Transverse colon (tissue), 4 donors: ENCODE data around the gene NAGLU. TPM values are rescaled to one million over a fixed set of nuclear protein-coding genes. Genes with fewer than 3 reads are reported as not detected.

Experiments
- DNase-seq: peaks from one replicate; pipeline ENCODE4 v3.0.0-alpha.2; 2019
- H3K27ac ChIP-seq, 4 donors: fragments of 200-600 bp; sonication (generic); 2 replicates each; pipeline ENCODE4 v1.5.1; 2016 to 2018; ENCODE audit warnings: inconsistent platforms in 4 of 4
- H3K27me3 ChIP-seq: fragments of 200-600 bp; sonication (generic); 2 replicates; pipeline ENCODE4 v1.5.1; 2017; ENCODE audit warnings: inconsistent platforms
- H3K36me3 ChIP-seq, 4 donors: fragments of 200-600 bp; sonication (generic); 2 replicates each; pipeline ENCODE4 v1.5.1; 2017 to 2019; ENCODE audit warnings: inconsistent platforms in 4 of 4
- H3K4me1 ChIP-seq, 4 donors: fragments of 200-600 bp; sonication (generic); 2 replicates each; pipeline ENCODE4 v1.5.1; 2017 to 2020; ENCODE audit warnings: inconsistent platforms in 4 of 4
- H3K4me3 ChIP-seq, 4 donors: fragments of 200-600 bp; sonication (generic); 1 replicate in 1 of 4; 2 replicates in 3 of 4; pipeline versions ENCODE4 v1.5.1 to v1.6.1; 2017 to 2019; ENCODE audit warnings: inconsistent platforms in 4 of 4
- H3K9me3 ChIP-seq, 2 donors: fragments of 200-600 bp; sonication (generic); 2 replicates each; pipeline ENCODE4 v1.5.1; 2017 to 2019; ENCODE audit warnings: inconsistent platforms in 2 of 2
- EP300 ChIP-seq: sonication (generic); formaldehyde crosslinking; IDR thresholded peaks from one replicate; pipeline ENCODE4 v1.6.1; 2017; ENCODE audit warnings: antibody characterized with exemption, low read depth
- POLR2A ChIP-seq: fragments of 450-650 bp; IDR thresholded peaks from one replicate; pipeline ENCODE4 v1.6.1; 2016; ENCODE audit warnings: antibody characterized with exemption, mild to moderate bottlenecking, moderate library complexity
- POLR2AphosphoS5 ChIP-seq, 3 donors: sonication (generic); formaldehyde crosslinking; IDR thresholded peaks; one replicate each; pipeline ENCODE4 v1.6.1; 2016; ENCODE audit warnings: antibody characterized with exemption in 3 of 3
- WGBS, 2 donors: methylation state at CpG; one replicate each; pipeline ENCODE4 v1.1.5; 2018; ENCODE audit warnings: low coverage in 1 of 2; 5-methylcytosine and 5-hydroxymethylcytosine counted together
- in situ Hi-C, 4 donors: fragments of 200-750 bp; cut with MboI; loops; one replicate each; pipeline versions ENCODE4 v1.15.0 to v1.15.1; 2017; ENCODE audit warnings: low sequenced_read_pairs in 3 of 4, low pct_ligation_motif_present in 1 of 4, low pct_unique_long_range_greater_than_20kb in 1 of 4
- intact Hi-C: fragments of 100-400 bp; cut with DNase I; formaldehyde crosslinking; loops from one replicate; pipeline ENCODE4 v1.15.1; 2023; ENCODE audit warnings: low total_unique reads
- total RNA-seq, 4 donors: library from RNA; depleted of rRNA; stranded (reverse); fragments of >200 nt; gene quantifications; one replicate each; pipeline ENCODE4 v1.1.0, GENCODE V29; 2016
- TF ChIP-seq, protein P1 (sequence below), 5 experiments: fragments of 200-600 bp in 3 of 5; fragments of 450-650 bp in 2 of 5; sonication (generic) in 3 of 5; IDR thresholded peaks; 1 replicate in 2 of 5; 2 replicates in 3 of 5; pipeline ENCODE4 v1.5.1; 2016 to 2017; ENCODE audit warnings: antibody characterized with exemption in 5 of 5, inconsistent platforms in 3 of 5, mild to moderate bottlenecking in 2 of 5, moderate library complexity in 1 of 5

NAGLU gene
- total RNA-seq, 4 donors from 2014 or later, result 35.4 to 95.7 (median 66.2) TPM

DNA sequence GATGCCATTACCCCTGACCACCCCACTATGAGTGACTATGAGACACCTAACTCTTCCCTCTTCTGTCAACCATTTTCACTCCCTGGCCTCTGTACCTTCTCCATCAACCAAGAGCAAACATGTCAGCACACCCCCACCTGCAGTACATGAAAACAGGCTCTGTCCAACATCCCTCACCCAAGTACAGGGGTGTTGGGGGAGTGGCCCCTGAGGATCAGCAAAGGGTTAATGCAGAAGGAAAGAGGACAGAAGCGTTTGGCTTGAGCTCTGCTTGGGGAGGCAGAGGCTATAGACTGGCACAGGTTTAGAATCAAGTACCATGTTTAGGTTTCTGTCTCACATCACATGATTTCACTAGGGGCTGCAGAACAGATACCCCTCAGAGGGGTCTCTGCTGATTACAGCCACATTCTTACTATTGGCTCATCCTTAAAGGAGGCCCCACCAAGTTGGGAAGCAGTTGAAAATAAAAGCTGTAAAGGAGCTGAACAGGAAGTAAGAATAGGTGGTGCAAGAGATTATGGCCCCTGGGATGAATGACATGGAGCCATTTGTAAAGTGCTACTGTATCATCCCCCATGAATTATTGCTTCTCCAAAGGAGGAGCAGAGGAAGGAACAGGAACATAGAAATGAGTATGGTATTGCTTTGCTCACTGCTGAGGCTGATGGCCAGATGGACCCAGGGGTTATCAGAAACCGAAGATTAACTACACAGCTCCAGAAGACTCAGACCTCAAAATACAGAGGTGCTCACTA, 43.9 kb downstream of the NAGLU start:
- peaks cover 0 to 36% (median 23%) of the 10 kb centered on the region in 4 donors for H3K36me3 ChIP-seq
- no peak for DNase-seq
- 63 to 69% methylated on average over 2 of the region's 2 CpGs for WGBS, 2 donors
- peak overlapping the region in 1 of 4 donors; percentile 87 for H3K27ac ChIP-seq
- intact Hi-C loops (loop anchor here (2.0 to 10.0 kb wide), 2 partner anchors 105 to 185 kb away; partner anchors contain the start of gene RAMP2), in situ Hi-C loops (loop anchor here in 3 of 4 donors (25.0 kb wide), 1 partner anchor 107 kb away; the partner anchor contains the start of genes CCR10 (in 3 of the 3), CNTNAP1 (in 3 of the 3) and PLEKHH3 (in 3 of the 3))
- no peak overlapping the region for H3K4me3 ChIP-seq
- H3K4me1 ChIP-seq, result peaks cover 11 to 23% (median 14%) of the 10 kb centered on the region in 4 donors
- TF ChIP-seq POLR2A, result no peak
- TF ChIP-seq, protein P1, sequence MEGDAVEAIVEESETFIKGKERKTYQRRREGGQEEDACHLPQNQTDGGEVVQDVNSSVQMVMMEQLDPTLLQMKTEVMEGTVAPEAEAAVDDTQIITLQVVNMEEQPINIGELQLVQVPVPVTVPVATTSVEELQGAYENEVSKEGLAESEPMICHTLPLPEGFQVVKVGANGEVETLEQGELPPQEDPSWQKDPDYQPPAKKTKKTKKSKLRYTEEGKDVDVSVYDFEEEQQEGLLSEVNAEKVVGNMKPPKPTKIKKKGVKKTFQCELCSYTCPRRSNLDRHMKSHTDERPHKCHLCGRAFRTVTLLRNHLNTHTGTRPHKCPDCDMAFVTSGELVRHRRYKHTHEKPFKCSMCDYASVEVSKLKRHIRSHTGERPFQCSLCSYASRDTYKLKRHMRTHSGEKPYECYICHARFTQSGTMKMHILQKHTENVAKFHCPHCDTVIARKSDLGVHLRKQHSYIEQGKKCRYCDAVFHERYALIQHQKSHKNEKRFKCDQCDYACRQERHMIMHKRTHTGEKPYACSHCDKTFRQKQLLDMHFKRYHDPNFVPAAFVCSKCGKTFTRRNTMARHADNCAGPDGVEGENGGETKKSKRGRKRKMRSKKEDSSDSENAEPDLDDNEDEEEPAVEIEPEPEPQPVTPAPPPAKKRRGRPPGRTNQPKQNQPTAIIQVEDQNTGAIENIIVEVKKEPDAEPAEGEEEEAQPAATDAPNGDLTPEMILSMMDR (IDR thresholded peaks at IDR 0.05), result no peak
- TF ChIP-seq POLR2AphosphoS5 (IDR thresholded peaks at IDR 0.05), result no peak
- TF ChIP-seq EP300, result no peak
- no peaks in the 10 kb centered on the region for H3K9me3 ChIP-seq
- no peaks in the 10 kb centered on the region for H3K27me3 ChIP-seq

DNA sequence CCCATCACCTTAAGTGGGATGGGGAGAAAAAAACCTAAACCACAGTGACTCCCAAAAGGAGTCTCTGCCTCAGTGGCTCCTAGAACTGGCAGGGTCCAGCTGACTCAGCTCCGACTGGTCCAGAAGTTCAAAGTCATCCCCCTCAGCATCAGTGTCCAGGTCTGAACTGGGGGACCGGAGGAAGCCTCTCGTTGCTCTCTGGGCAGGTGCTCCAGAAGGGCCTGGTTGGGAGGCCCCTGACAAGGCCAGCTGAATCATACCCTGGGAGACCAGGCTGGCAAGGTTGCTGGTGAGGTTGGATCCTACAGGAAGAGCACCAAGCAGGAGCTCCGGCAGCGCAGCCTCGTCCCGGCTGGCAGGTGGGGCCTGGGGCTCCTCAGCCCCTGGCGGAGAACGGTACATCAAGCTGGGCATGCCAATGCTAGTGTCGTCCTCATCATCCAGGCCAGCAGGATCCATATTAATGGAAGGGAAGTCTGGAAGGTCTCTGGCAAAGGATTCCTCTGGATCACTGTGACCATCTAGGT, 45.8 kb downstream of the NAGLU start:
- peaks cover 0 to 38% (median 23%) of the 10 kb centered on the region in 4 donors for H3K36me3 ChIP-seq
- intact Hi-C loops, result loop anchor here (10.0 kb wide), 1 partner anchor 183 kb away; the partner anchor contains the start of gene RAMP2
- WGBS, 2 donors, result 88% methylated on average over 5 of the region's 10 CpGs; no CpG with 5 or more reads in 1 of the 2 donors

DNA sequence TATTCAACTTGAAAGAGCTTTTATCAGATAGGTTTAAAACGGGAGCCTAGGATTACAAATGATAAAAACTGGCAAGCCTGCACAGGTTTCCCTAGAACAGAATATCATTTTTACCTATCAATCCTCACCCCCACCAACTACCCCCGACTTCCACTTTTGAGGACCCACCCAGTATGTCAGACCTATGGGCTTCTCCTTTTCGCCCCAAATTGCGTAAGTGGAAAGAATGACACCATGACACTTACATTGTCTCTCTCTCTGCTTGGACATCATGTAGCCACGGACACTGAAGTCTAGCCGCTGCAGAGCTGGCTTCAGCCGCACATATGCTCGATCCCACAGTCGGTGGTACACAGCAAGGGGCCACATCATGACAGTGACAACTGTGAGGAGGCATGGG, 48.8 kb downstream of the NAGLU start:
- DNase-seq, result no peak
- no peaks in the 10 kb centered on the region for H3K27me3 ChIP-seq
- no peak overlapping the region for H3K4me3 ChIP-seq
- peaks cover 0 to 6% (median 0%) of the 10 kb centered on the region in 4 donors for H3K4me1 ChIP-seq
- no peak overlapping the region for H3K27ac ChIP-seq
- H3K9me3 ChIP-seq, result no peaks in the 10 kb centered on the region
- intact Hi-C loops (loop anchor here (10.0 kb wide), 1 partner anchor 180 kb away; the partner anchor contains the start of gene RAMP2), in situ Hi-C loops (loop anchor here in 3 of 4 donors (25.0 kb wide), 1 partner anchor 102 kb away; the partner anchor contains the start of genes CCR10 (in 3 of the 3), CNTNAP1 (in 3 of the 3) and PLEKHH3 (in 3 of the 3))
- whole genome bisulfite sequencing, 2 donors, result 74 to 89% methylated on average over 3 to 9 of the region's 9 CpGs
- H3K36me3 ChIP-seq, result peaks cover 0 to 61% (median 29%) of the 10 kb centered on the region in 4 donors
- TF ChIP-seq EP300 (no peak), POLR2AphosphoS5 (IDR thresholded peaks at IDR 0.05) (no peak), POLR2A (no peak)
- TF ChIP-seq, protein P1 (IDR thresholded peaks at IDR 0.05), result no peak

More for the DNA sequence above, 45.8 kb downstream of the NAGLU start:
- H3K27me3 ChIP-seq, result no peaks in the 10 kb centered on the region
- H3K27ac ChIP-seq, result no peak overlapping the region
- in situ Hi-C loops, result loop anchor here in 3 of 4 donors (25.0 kb wide), 1 partner anchor 105 kb away; the partner anchor contains the start of genes CCR10 (in 3 of the 3), CNTNAP1 (in 3 of the 3) and PLEKHH3 (in 3 of the 3)
- H3K4me3 ChIP-seq, result no peak overlapping the region
- no peaks in the 10 kb centered on the region for H3K9me3 ChIP-seq
- TF ChIP-seq, protein P1 (IDR thresholded peaks at IDR 0.05), result no peak
- TF ChIP-seq POLR2AphosphoS5 (IDR thresholded peaks at IDR 0.05) (no peak), POLR2A (no peak), EP300 (no peak)
- no peak for DNase-seq
- peaks cover 12 to 16% (median 14%) of the 10 kb centered on the region in 4 donors for H3K4me1 ChIP-seq
